Measurements from ENCODE around the gene NHSL2.

NHSL2 gene

DNA sequence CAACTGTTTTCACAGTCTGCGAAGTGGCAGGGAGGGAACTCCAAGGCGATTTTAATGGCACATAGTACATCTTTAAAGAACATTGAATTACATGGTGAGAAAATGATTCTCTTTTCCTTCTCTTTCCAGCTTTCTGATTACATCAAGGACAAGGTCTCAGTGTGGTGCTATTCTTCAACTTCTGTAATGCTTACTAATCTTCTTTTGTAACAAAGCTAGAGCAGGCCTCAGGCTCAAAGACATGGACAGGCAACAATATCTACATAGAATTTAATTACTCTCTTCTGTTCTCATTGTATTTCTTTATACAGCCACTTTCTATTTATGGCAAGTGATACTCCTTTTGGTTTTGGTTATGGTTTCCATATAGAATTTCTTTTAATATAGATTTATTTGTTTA lies 172.6 kb downstream of the NHSL2 start:
- Histone ChIP-seq H3K14ac (ENCODE audit: low read length) (no peak overlapping the region), H3K9me3 (replicated peaks in 1 of 2; ENCODE audit: control insufficient read depth in 2 of 2, insufficient read depth in 1 of 2, low read depth in 1 of 2, low read length in 2 of 2) (peaks cover 0 to 3% of the 10 kb centered on the region in 2 donors), H3K18ac (ENCODE audit: low read length) (no peak overlapping the region), H2BK15ac (ENCODE audit: low read length) (no peak overlapping the region), H3K4ac (ENCODE audit: low read length) (no peak overlapping the region), H2BK12ac (ENCODE audit: low read length) (no peak overlapping the region), H3K4me1 (ENCODE audit: control insufficient read depth in 2 of 2, insufficient read depth in 1 of 2, low read depth in 1 of 2, low read length in 2 of 2) (peaks cover 9 to 25% of the 10 kb centered on the region in 2 donors), H4K91ac (ENCODE audit: low read depth, low read length, poor library complexity) (no peak overlapping the region), H3K23ac (ENCODE audit: low read depth, low read length, poor library complexity) (no peak overlapping the region), H4K8ac (ENCODE audit: low read depth, low read length) (no peak overlapping the region), H2BK5ac (ENCODE audit: low read length) (no peak overlapping the region), H3K4me3 (ENCODE audit: low read length in 2 of 2) (no peak overlapping the region), H2BK120ac (ENCODE audit: low read depth, low read length) (no peak overlapping the region), H3K79me1 (ENCODE audit: low read depth, low read length) (no peaks in the 10 kb centered on the region), H3K9ac (ENCODE audit: low read depth, low read length, poor library complexity) (no peak overlapping the region), H3K27me3 (ENCODE audit: control insufficient read depth in 3 of 3, insufficient read depth in 3 of 3, low read depth in 1 of 3, low read length in 3 of 3) (no peaks in the 10 kb centered on the region), H2AK5ac (ENCODE audit: low read depth, low read length) (no peak overlapping the region), H3K4me2 (ENCODE audit: insufficient read depth, low read length, poor library complexity, severe bottlenecking) (no peak overlapping the region), H2AFZ (ENCODE audit: low read length) (no peak overlapping the region), H3K27ac (replicated peaks; ENCODE audit: low read length) (no peak overlapping the region), H3K36me3 (replicated peaks in 1 of 2; ENCODE audit: control insufficient read depth in 2 of 2, insufficient read depth in 2 of 2, low read length in 2 of 2) (no peaks in the 10 kb centered on the region)
- WGBS, 2 donors (ENCODE audit: extremely low coverage in 2 of 2, insufficient read length in 2 of 2, insufficient replicate concordance in 1 of 2) = no CpG with 5 or more reads among the region's 2 CpGs
- no peak for DNase-seq (ENCODE audit: low spot score)

DNA sequence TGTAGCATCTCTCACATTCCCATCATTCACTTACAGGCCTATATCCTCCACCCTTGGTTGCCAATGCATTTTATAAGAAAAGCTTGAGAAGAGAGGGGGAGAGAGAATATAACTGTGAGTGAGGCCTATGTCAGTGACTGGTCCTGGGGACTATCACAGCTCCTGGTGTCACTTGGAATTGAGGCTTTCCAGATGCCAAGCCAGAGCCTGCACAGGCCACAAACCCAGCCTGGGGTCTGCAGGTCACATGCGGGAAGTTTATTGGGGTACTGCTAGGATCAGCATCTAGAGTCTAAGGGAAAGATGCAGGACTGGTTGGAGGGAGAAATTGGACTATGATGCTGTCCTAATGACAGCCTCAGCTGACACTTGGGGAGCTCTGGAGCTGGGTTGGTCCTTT lies 173.5 kb downstream of the NHSL2 start:
- no peak overlapping the region for H2BK120ac ChIP-seq (ENCODE audit: low read depth, low read length)
- no peak overlapping the region for H3K4me3 ChIP-seq (ENCODE audit: low read length in 2 of 2)
- no peak overlapping the region for H2BK15ac ChIP-seq (ENCODE audit: low read length)
- H4K8ac ChIP-seq (ENCODE audit: low read depth, low read length) = no peak overlapping the region
- WGBS, 2 donors (ENCODE audit: extremely low coverage in 2 of 2, insufficient read length in 2 of 2, insufficient replicate concordance in 1 of 2) = no CpG with 5 or more reads among the region's 1 CpG
- H3K27ac ChIP-seq (replicated peaks; ENCODE audit: low read length) = no peak overlapping the region
- H2BK5ac ChIP-seq (ENCODE audit: low read length) = no peak overlapping the region
- no peak overlapping the region for H3K23ac ChIP-seq (ENCODE audit: low read depth, low read length, poor library complexity)
- no peak overlapping the region for H3K14ac ChIP-seq (ENCODE audit: low read length)
- H3K4me2 ChIP-seq (ENCODE audit: insufficient read depth, low read length, poor library complexity, severe bottlenecking) = no peak overlapping the region
- no peak overlapping the region for H2BK12ac ChIP-seq (ENCODE audit: low read length)
- peaks cover 0 to 3% of the 10 kb centered on the region in 2 donors for H3K9me3 ChIP-seq (replicated peaks in 1 of 2; ENCODE audit: control insufficient read depth in 2 of 2, insufficient read depth in 1 of 2, low read depth in 1 of 2, low read length in 2 of 2)
- H2AK5ac ChIP-seq (ENCODE audit: low read depth, low read length) = no peak overlapping the region
- H3K4me1 ChIP-seq (ENCODE audit: control insufficient read depth in 2 of 2, insufficient read depth in 1 of 2, low read depth in 1 of 2, low read length in 2 of 2) = peaks cover 9 to 19% of the 10 kb centered on the region in 2 donors
- no peaks in the 10 kb centered on the region for H3K79me1 ChIP-seq (ENCODE audit: low read depth, low read length)
- H3K36me3 ChIP-seq (replicated peaks in 1 of 2; ENCODE audit: control insufficient read depth in 2 of 2, insufficient read depth in 2 of 2, low read length in 2 of 2) = no peaks in the 10 kb centered on the region
- no peaks in the 10 kb centered on the region for H3K27me3 ChIP-seq (ENCODE audit: control insufficient read depth in 3 of 3, insufficient read depth in 3 of 3, low read depth in 1 of 3, low read length in 3 of 3)
- no peak overlapping the region for H3K9ac ChIP-seq (ENCODE audit: low read depth, low read length, poor library complexity)
- H3K18ac ChIP-seq (ENCODE audit: low read length) = no peak overlapping the region
- H2AFZ ChIP-seq (ENCODE audit: low read length) = no peak overlapping the region
- H3K4ac ChIP-seq (ENCODE audit: low read length) = no peak overlapping the region
- H4K91ac ChIP-seq (ENCODE audit: low read depth, low read length, poor library complexity) = no peak overlapping the region
- DNase-seq (ENCODE audit: low spot score) = no peak

DNA sequence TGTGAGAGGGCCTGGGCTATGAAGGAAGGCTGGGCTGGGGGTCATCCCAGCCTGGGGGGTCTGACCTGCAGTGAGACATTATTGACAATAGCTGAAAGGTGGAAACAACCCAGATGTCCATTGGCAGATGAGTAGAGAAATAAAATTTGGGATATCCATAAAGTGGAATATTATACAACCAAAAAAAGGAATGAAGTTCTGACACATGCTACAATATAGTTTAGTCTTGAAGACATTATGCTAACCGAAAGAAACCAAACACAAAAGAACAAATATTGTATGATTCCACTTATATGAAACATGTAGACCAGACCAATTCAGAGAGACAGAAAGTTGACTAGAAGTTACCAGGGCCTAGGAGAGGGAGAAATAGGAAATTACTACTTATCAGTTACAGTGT lies 176.3 kb downstream of the NHSL2 start:
- H3K4me2 ChIP-seq (ENCODE audit: insufficient read depth, low read length, poor library complexity, severe bottlenecking) = no peak overlapping the region
- H3K27me3 ChIP-seq (ENCODE audit: control insufficient read depth in 3 of 3, insufficient read depth in 3 of 3, low read depth in 1 of 3, low read length in 3 of 3) = no peaks in the 10 kb centered on the region
- H3K79me1 ChIP-seq (ENCODE audit: low read depth, low read length) = no peaks in the 10 kb centered on the region
- no peak overlapping the region for H3K27ac ChIP-seq (replicated peaks; ENCODE audit: low read length)
- no peak overlapping the region for H2AK5ac ChIP-seq (ENCODE audit: low read depth, low read length)
- H3K18ac ChIP-seq (ENCODE audit: low read length) = no peak overlapping the region
- no peak overlapping the region for H3K23ac ChIP-seq (ENCODE audit: low read depth, low read length, poor library complexity)
- H2BK12ac ChIP-seq (ENCODE audit: low read length) = no peak overlapping the region
- no peak overlapping the region for H3K4ac ChIP-seq (ENCODE audit: low read length)
- no peak overlapping the region for H2AFZ ChIP-seq (ENCODE audit: low read length)
- no peak overlapping the region for H3K9ac ChIP-seq (ENCODE audit: low read depth, low read length, poor library complexity)
- no peaks in the 10 kb centered on the region for H3K36me3 ChIP-seq (replicated peaks in 1 of 2; ENCODE audit: control insufficient read depth in 2 of 2, insufficient read depth in 2 of 2, low read length in 2 of 2)
- peaks cover 2 to 4% of the 10 kb centered on the region in 2 donors for H3K4me1 ChIP-seq (ENCODE audit: control insufficient read depth in 2 of 2, insufficient read depth in 1 of 2, low read depth in 1 of 2, low read length in 2 of 2)
- no peak overlapping the region for H3K14ac ChIP-seq (ENCODE audit: low read length)
- H2BK5ac ChIP-seq (ENCODE audit: low read length) = no peak overlapping the region
- H4K91ac ChIP-seq (ENCODE audit: low read depth, low read length, poor library complexity) = no peak overlapping the region
- WGBS, 2 donors (ENCODE audit: extremely low coverage in 2 of 2, insufficient read length in 2 of 2, insufficient replicate concordance in 1 of 2) = no CpG with 5 or more reads among the region's 1 CpG
- no peak for DNase-seq (ENCODE audit: low spot score)
- no peak overlapping the region for H4K8ac ChIP-seq (ENCODE audit: low read depth, low read length)
- H3K4me3 ChIP-seq (ENCODE audit: low read length in 2 of 2) = no peak overlapping the region
- H2BK120ac ChIP-seq (ENCODE audit: low read depth, low read length) = no peak overlapping the region
- peaks cover 0 to 3% of the 10 kb centered on the region in 2 donors for H3K9me3 ChIP-seq (replicated peaks in 1 of 2; ENCODE audit: control insufficient read depth in 2 of 2, insufficient read depth in 1 of 2, low read depth in 1 of 2, low read length in 2 of 2)
- no peak overlapping the region for H2BK15ac ChIP-seq (ENCODE audit: low read length)

DNA sequence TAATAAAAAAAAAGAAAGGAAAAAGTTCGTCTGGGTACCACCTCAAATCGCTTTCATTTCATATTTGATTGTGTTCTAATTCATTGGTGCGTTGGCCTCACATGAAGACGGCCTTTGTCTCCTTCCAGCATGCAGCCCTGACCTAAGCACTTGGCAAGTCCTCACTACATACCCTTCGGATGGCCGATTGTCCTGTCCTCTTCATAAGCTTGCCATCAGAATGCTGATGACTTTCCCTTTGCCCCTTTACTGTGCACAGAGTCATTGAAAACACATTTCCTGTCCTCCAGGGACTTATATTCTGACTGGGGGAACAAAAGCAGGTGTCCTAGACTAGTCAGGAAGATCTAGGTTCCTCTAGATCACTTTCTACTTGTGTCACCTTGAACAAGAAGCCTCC lies 178.1 kb downstream of the NHSL2 start:
- Histone ChIP-seq H3K14ac (ENCODE audit: low read length) (no peak overlapping the region), H3K4me1 (ENCODE audit: control insufficient read depth in 2 of 2, insufficient read depth in 1 of 2, low read depth in 1 of 2, low read length in 2 of 2) (no peaks in the 10 kb centered on the region), H3K9me3 (replicated peaks in 1 of 2; ENCODE audit: control insufficient read depth in 2 of 2, insufficient read depth in 1 of 2, low read depth in 1 of 2, low read length in 2 of 2) (peaks cover 0 to 3% of the 10 kb centered on the region in 2 donors), H3K36me3 (replicated peaks in 1 of 2; ENCODE audit: control insufficient read depth in 2 of 2, insufficient read depth in 2 of 2, low read length in 2 of 2) (no peaks in the 10 kb centered on the region), H2BK120ac (ENCODE audit: low read depth, low read length) (no peak overlapping the region), H2AFZ (ENCODE audit: low read length) (no peak overlapping the region), H3K23ac (ENCODE audit: low read depth, low read length, poor library complexity) (no peak overlapping the region), H3K27me3 (ENCODE audit: control insufficient read depth in 3 of 3, insufficient read depth in 3 of 3, low read depth in 1 of 3, low read length in 3 of 3) (no peaks in the 10 kb centered on the region), H2BK12ac (ENCODE audit: low read length) (no peak overlapping the region), H2BK5ac (ENCODE audit: low read length) (no peak overlapping the region), H2AK5ac (ENCODE audit: low read depth, low read length) (no peak overlapping the region), H3K4ac (ENCODE audit: low read length) (no peak overlapping the region), H4K8ac (ENCODE audit: low read depth, low read length) (no peak overlapping the region), H3K27ac (replicated peaks; ENCODE audit: low read length) (no peak overlapping the region), H3K18ac (ENCODE audit: low read length) (no peak overlapping the region), H3K79me1 (ENCODE audit: low read depth, low read length) (no peaks in the 10 kb centered on the region), H3K4me2 (ENCODE audit: insufficient read depth, low read length, poor library complexity, severe bottlenecking) (no peak overlapping the region), H4K91ac (ENCODE audit: low read depth, low read length, poor library complexity) (no peak overlapping the region), H3K4me3 (ENCODE audit: low read length in 2 of 2) (no peak overlapping the region), H2BK15ac (ENCODE audit: low read length) (no peak overlapping the region), H3K9ac (ENCODE audit: low read depth, low read length, poor library complexity) (no peak overlapping the region)
- no CpG with 5 or more reads among the region's 6 CpGs for WGBS, 2 donors (ENCODE audit: extremely low coverage in 2 of 2, insufficient read length in 2 of 2, insufficient replicate concordance in 1 of 2)
- no peak for DNase-seq (ENCODE audit: low spot score)
